Peyer's patch (tissue), 4 donors: Measurements from ENCODE around the gene WIZ.

Experiments
- CTCF ChIP-seq, 6 experiments: fragments of 450-650 bp in 4 of 6; fragments of 200-600 bp in 2 of 6; sonication (generic) in 1 of 6; IDR thresholded peaks; one replicate each; pipeline ENCODE4 v1.5.1; 2017 to 2019; ENCODE audit warnings: antibody characterized with exemption in 6 of 6, mild to moderate bottlenecking in 3 of 6, moderate library complexity in 1 of 6
- POLR2A ChIP-seq, 2 donors: fragments of 450-650 bp; IDR thresholded peaks; one replicate each; pipeline ENCODE4 v1.5.1; 2017; ENCODE audit warnings: antibody characterized with exemption in 2 of 2, mild to moderate bottlenecking in 2 of 2, moderate library complexity in 2 of 2

DNA sequence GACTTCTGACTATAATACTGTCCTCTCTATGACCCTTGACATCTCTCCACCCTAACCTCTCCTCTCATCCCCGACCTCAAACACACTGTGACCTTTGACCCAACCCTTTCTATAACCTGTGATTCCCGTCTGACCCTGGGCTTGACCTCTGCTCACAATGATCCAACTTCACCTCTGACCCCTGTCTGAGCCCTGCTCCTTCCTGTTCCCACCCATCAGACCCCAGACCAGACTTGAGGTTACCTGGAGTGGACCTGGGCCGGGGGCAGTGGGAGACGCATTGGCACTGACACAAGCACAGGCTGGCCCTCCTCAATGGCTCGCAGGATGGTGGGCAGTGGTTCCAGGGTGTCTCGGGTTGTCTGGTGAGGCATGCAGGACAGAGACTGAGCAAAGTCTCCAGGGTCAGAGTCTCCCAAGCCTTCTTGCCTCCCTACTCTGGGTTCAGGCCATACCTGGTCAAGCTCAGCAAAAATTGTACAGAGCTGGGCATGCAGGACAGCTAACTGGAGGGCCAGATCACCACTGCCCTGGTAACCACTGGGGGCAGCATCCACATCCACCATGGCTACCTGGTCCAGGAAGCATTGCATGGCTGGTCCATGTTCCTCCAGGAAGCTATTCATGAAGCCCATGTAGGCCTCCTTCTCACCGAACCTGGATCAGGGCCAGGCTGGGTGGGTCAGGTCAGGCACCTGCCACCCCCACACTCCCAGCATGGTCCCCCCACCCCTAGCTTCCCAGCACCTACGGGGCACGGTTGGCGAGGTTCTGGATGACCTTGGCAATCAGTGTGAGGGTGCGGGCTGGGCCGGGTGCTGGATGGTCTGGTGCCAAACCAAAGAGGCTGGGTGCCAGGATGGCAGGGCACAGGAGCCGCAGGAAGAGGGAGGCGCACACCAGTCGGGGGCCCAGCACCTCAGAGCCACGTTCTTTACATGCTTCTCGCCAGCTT is 4.4 kb upstream of the WIZ start:
- TF ChIP-seq CTCF (IDR thresholded peaks at IDR 0.05) (peak in 1 of 6 experiments; percentile 8), POLR2A (IDR thresholded peaks at IDR 0.05) (no peak)
